Measurements from ENCODE around the gene NBDY.
"Not testable (repeated sequence)": the region's sequence is repeated elsewhere in the genome, so short reads cannot be mapped to it uniquely, and the experiment has no call there.

DNA sequence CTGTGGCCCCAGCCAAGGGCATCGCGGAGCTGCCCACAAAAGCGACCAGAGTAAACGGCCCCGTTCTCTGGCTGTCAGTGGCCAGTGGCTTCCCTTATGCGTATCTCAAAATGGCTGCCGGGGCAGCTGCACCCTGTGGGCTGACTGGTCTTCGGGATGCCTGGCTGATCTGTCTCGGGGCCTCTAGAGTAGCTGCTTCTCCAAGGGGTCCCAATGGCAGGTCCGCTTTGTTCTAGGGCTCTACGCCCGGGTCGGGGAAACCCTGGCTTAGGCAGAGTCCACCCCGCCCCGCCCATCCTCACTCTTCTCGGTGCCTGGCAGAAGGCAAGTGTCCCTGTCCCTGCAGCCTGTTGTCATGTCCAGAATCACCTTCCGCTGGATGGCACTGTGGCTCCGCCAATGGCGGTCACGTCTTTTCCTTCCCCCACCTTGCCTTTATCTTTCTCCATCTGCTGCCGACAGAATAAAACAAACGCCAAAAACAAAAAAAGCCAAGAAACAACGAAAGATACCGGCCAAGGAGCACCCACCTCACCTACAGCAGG is 50.0 kb downstream of the NBDY start:
- TF ChIP-seq, protein P1, sequence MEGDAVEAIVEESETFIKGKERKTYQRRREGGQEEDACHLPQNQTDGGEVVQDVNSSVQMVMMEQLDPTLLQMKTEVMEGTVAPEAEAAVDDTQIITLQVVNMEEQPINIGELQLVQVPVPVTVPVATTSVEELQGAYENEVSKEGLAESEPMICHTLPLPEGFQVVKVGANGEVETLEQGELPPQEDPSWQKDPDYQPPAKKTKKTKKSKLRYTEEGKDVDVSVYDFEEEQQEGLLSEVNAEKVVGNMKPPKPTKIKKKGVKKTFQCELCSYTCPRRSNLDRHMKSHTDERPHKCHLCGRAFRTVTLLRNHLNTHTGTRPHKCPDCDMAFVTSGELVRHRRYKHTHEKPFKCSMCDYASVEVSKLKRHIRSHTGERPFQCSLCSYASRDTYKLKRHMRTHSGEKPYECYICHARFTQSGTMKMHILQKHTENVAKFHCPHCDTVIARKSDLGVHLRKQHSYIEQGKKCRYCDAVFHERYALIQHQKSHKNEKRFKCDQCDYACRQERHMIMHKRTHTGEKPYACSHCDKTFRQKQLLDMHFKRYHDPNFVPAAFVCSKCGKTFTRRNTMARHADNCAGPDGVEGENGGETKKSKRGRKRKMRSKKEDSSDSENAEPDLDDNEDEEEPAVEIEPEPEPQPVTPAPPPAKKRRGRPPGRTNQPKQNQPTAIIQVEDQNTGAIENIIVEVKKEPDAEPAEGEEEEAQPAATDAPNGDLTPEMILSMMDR (IDR thresholded peaks at IDR 0.05): not testable (repeated sequence)
- TF ChIP-seq POLR2A (IDR thresholded peaks at IDR 0.05): not testable (repeated sequence)
